ENCODE results near the gene ZNF148. TPM values are rescaled to one million over a fixed set of nuclear protein-coding genes. Genes with fewer than 3 reads are reported as not detected.

Gene ZNF148
- total and polyA plus RNA-seq, 8 donors: 2.1 to 31.2 (median 17.1) TPM

- intact Hi-C loops (cut with DNase I): no loop called here
- DNase-seq (no peak), ATAC-seq (peak in 1 of 4 donors; percentile 36), FAIRE-seq (no peak)
- no peak overlapping the region for H3K27ac ChIP-seq
- no peaks in the 10 kb centered on the region for H3K9me3 ChIP-seq
- 88 to 92% methylated on average over 4 of the region's 4 CpGs for WGBS, 2 donors
- no peaks in the 10 kb centered on the region for H3K36me3 ChIP-seq
- H3K4me3 ChIP-seq: no peak overlapping the region
- no peaks in the 10 kb centered on the region for H3K27me3 ChIP-seq
- no peak for TF ChIP-seq CTCF (IDR thresholded peaks at IDR 0.05)
- peaks cover 0 to 14% (median 1%) of the 10 kb centered on the region in 3 donors for H3K4me1 ChIP-seq
These were observed 172.9 kb downstream of the ZNF148 start for GRCh38 chr3:125202197-125202596.

- DNase-seq (no peak), ATAC-seq (peak in 2 of 4 donors; percentile 62 to 93), FAIRE-seq (no peak)
- WGBS, 2 donors: 65 to 74% methylated on average over 6 of the region's 6 CpGs
- Histone ChIP-seq H3K9me3 (no peaks in the 10 kb centered on the region), H3K4me3 (no peak overlapping the region), H3K36me3 (no peaks in the 10 kb centered on the region), H3K27me3 (no peaks in the 10 kb centered on the region), H3K27ac (peak overlapping the region in 1 of 4 donors; percentile 38), H3K4me1 (peaks cover 0 to 5% (median 0%) of the 10 kb centered on the region in 3 donors)
- no peak for TF ChIP-seq CTCF (IDR thresholded peaks at IDR 0.05)
- intact Hi-C loops (cut with DNase I): no loop called here
These were observed 174.4 kb downstream of the ZNF148 start for GRCh38 chr3:125200731-125201139.

- ATAC-seq: peak in 2 of 4 donors; percentile 23 to 31
- intact Hi-C loops (cut with DNase I): no loop called here
- no peaks in the 10 kb centered on the region for H3K4me1 ChIP-seq
- no peaks in the 10 kb centered on the region for H3K9me3 ChIP-seq
- FAIRE-seq: no peak
- DNase-seq: no peak
- H3K4me3 ChIP-seq: no peak overlapping the region
- WGBS, 2 donors: 82 to 85% methylated on average over 5 of the region's 5 CpGs
- TF ChIP-seq CTCF (IDR thresholded peaks at IDR 0.05): no peak
- H3K27me3 ChIP-seq: no peaks in the 10 kb centered on the region
- no peak overlapping the region for H3K27ac ChIP-seq
- H3K36me3 ChIP-seq: peaks cover 0 to 9% (median under 1%) of the 10 kb centered on the region in 3 donors
These were observed 180.1 kb downstream of the ZNF148 start for GRCh38 chr3:125194849-125195601.

GRCh38 chr3:125194061-125194848, 180.9 kb downstream of the ZNF148 start:
- TF ChIP-seq CTCF (IDR thresholded peaks at IDR 0.05): no peak
- intact Hi-C loops (cut with DNase I): no loop called here
- H3K27me3 ChIP-seq: no peaks in the 10 kb centered on the region
- H3K36me3 ChIP-seq: peaks cover 0 to 17% (median 6%) of the 10 kb centered on the region in 3 donors
- H3K4me3 ChIP-seq: no peak overlapping the region
- H3K9me3 ChIP-seq: no peaks in the 10 kb centered on the region
- whole genome bisulfite sequencing, 2 donors: 90 to 93% methylated on average over 7 of the region's 7 CpGs
- peak in 2 of 4 donors; percentile 34 to 36 for ATAC-seq
- H3K27ac ChIP-seq: no peak overlapping the region
- no peak for FAIRE-seq
- H3K4me1 ChIP-seq: no peaks in the 10 kb centered on the region
- no peak for DNase-seq

Data from pancreas (tissue), 10 donors.